Natural killer cell treated with Interleukin-12 subunit alpha and Interleukin-12 subunit beta and Interleukin-15 and Interleukin-18, amount 100 ng/mL, for 72 hours (primary cell): ENCODE data around the gene CACHD1. TPM values are rescaled to one million over a fixed set of nuclear protein-coding genes. Genes with fewer than 3 reads are reported as not detected.
"Not testable (repeated sequence)": the region's sequence is repeated elsewhere in the genome, so short reads cannot be mapped to it uniquely, and the experiment has no call there.

ENCODE experiments used
- ATAC-seq, 2 donors: fragments of 150-1000 bp; cut with Tn5 transposase in 1 of 2; sonication (Bioruptor Pico), chemical (Tn5 transposase) in 1 of 2; 2 replicates each; pipeline ENCODE4 v1.10.0; 2021
- DNase-seq: peaks from one replicate; pipeline ENCODE4 v3.0.0; 2022; ENCODE audit warnings: low spot score
- H3K27ac Mint-ChIP-seq, 2 donors: 1 replicate in 1 of 2; 2 replicates in 1 of 2; pipeline ENCODE4 v1.8.0; 2022; ENCODE audit warnings: mixed read lengths in 2 of 2, mild to moderate bottlenecking in 1 of 2, moderate library complexity in 1 of 2
- H3K27me3 Mint-ChIP-seq, 2 donors: 1 replicate in 1 of 2; 2 replicates in 1 of 2; pipeline ENCODE4 v1.8.0; 2022; ENCODE audit warnings: mixed read lengths in 2 of 2
- H3K36me3 Mint-ChIP-seq: one replicate; pipeline ENCODE4 v1.8.0; 2022; ENCODE audit warnings: mixed read lengths
- H3K4me1 Mint-ChIP-seq, 2 donors: 1 replicate in 1 of 2; 2 replicates in 1 of 2; pipeline ENCODE4 v1.8.0; 2022; ENCODE audit warnings: low read depth in 2 of 2, mixed read lengths in 2 of 2, mild to moderate bottlenecking in 1 of 2
- H3K4me3 Mint-ChIP-seq: one replicate; pipeline ENCODE4 v1.8.0; 2022; ENCODE audit warnings: mixed read lengths
- H3K9me3 Mint-ChIP-seq: 2 replicates; pipeline ENCODE4 v1.8.0; 2022; ENCODE audit warnings: mixed read lengths
- total RNA-seq, 2 donors: library from RNA; stranded (reverse); gene quantifications; one replicate each; pipeline ENCODE4 v1.2.3, GENCODE V29; 2022

CACHD1 gene
- total RNA-seq, 2 donors from 2014 or later, result 0.11 to 0.14 TPM

- H3K27ac Mint-ChIP-seq, H3K4me1 Mint-ChIP-seq, H3K9me3 Mint-ChIP-seq, ATAC-seq, H3K36me3 Mint-ChIP-seq, H3K4me3 Mint-ChIP-seq, DNase-seq: not testable (repeated sequence)
- peaks cover 4 to 33% of the 10 kb centered on the region in 2 donors for H3K27me3 Mint-ChIP-seq
Observed at GRCh38 chr1:64512206-64512605, 42.3 kb downstream of the CACHD1 start.

- H3K36me3 Mint-ChIP-seq, result no peaks in the 10 kb centered on the region
- no peak overlapping the region for H3K27ac Mint-ChIP-seq
- H3K27me3 Mint-ChIP-seq, result peaks cover 0 to 25% of the 10 kb centered on the region in 2 donors
- ATAC-seq, result no peak
- no peak overlapping the region for H3K4me3 Mint-ChIP-seq
- no peaks in the 10 kb centered on the region for H3K9me3 Mint-ChIP-seq
- H3K4me1 Mint-ChIP-seq, result no peaks in the 10 kb centered on the region
- no peak for DNase-seq
Observed at GRCh38 chr1:64513545-64513944, 43.6 kb downstream of the CACHD1 start.

GRCh38 chr1:64514197-64514765 is 44.4 kb downstream of the CACHD1 start:
- Mint-ChIP-seq H3K9me3 (no peaks in the 10 kb centered on the region), H3K4me3 (no peak overlapping the region), H3K27ac (no peak overlapping the region), H3K27me3 (peaks cover 0 to 22% of the 10 kb centered on the region in 2 donors), H3K4me1 (no peaks in the 10 kb centered on the region), H3K36me3 (no peaks in the 10 kb centered on the region)
- ATAC-seq (no peak), DNase-seq (no peak)

GRCh38 chr1:64515427-64515826 is 45.5 kb downstream of the CACHD1 start:
- no peaks in the 10 kb centered on the region for H3K4me1 Mint-ChIP-seq
- no peaks in the 10 kb centered on the region for H3K36me3 Mint-ChIP-seq
- H3K9me3 Mint-ChIP-seq, result no peaks in the 10 kb centered on the region
- DNase-seq, result no peak
- H3K27ac Mint-ChIP-seq, result no peak overlapping the region
- no peak overlapping the region for H3K4me3 Mint-ChIP-seq
- peaks cover 0 to 14% of the 10 kb centered on the region in 2 donors for H3K27me3 Mint-ChIP-seq
- ATAC-seq, result no peak

GRCh38 chr1:64516301-64516700 is 46.4 kb downstream of the CACHD1 start:
- no peak overlapping the region for H3K4me3 Mint-ChIP-seq
- DNase-seq (no peak), ATAC-seq (no peak)
- peaks cover 0 to 8% of the 10 kb centered on the region in 2 donors for H3K27me3 Mint-ChIP-seq
- no peaks in the 10 kb centered on the region for H3K9me3 Mint-ChIP-seq
- H3K27ac Mint-ChIP-seq, result no peak overlapping the region
- H3K4me1 Mint-ChIP-seq, result no peaks in the 10 kb centered on the region
- no peaks in the 10 kb centered on the region for H3K36me3 Mint-ChIP-seq

GRCh38 chr1:64516803-64517568 is 47.1 kb downstream of the CACHD1 start:
- H3K4me1 Mint-ChIP-seq, result no peaks in the 10 kb centered on the region
- ATAC-seq (no peak), DNase-seq (no peak)
- no peak overlapping the region for H3K4me3 Mint-ChIP-seq
- H3K27ac Mint-ChIP-seq, result no peak overlapping the region
- H3K36me3 Mint-ChIP-seq, result no peaks in the 10 kb centered on the region
- peaks cover 0 to 8% of the 10 kb centered on the region in 2 donors for H3K27me3 Mint-ChIP-seq
- no peaks in the 10 kb centered on the region for H3K9me3 Mint-ChIP-seq

GRCh38 chr1:64517640-64518039 is 47.7 kb downstream of the CACHD1 start:
- ATAC-seq (no peak), DNase-seq (no peak)
- Mint-ChIP-seq H3K4me3 (no peak overlapping the region), H3K9me3 (no peaks in the 10 kb centered on the region), H3K4me1 (no peaks in the 10 kb centered on the region), H3K36me3 (no peaks in the 10 kb centered on the region), H3K27me3 (peaks cover 0 to 8% of the 10 kb centered on the region in 2 donors), H3K27ac (no peak overlapping the region)

GRCh38 chr1:64518692-64519481 is 49.0 kb downstream of the CACHD1 start:
- no peak overlapping the region for H3K4me3 Mint-ChIP-seq
- no peaks in the 10 kb centered on the region for H3K36me3 Mint-ChIP-seq
- no peak overlapping the region for H3K27ac Mint-ChIP-seq
- ATAC-seq (no peak), DNase-seq (no peak)
- no peaks in the 10 kb centered on the region for H3K9me3 Mint-ChIP-seq
- H3K4me1 Mint-ChIP-seq, result no peaks in the 10 kb centered on the region
- peaks cover 2 to 8% of the 10 kb centered on the region in 2 donors for H3K27me3 Mint-ChIP-seq

GRCh38 chr1:64519901-64520300 is 50.0 kb downstream of the CACHD1 start:
- H3K9me3 Mint-ChIP-seq, result no peaks in the 10 kb centered on the region
- no peak for ATAC-seq
- no peaks in the 10 kb centered on the region for H3K36me3 Mint-ChIP-seq
- DNase-seq, result no peak
- no peak overlapping the region for H3K4me3 Mint-ChIP-seq
- H3K27ac Mint-ChIP-seq, result no peak overlapping the region
- peaks cover 4 to 8% of the 10 kb centered on the region in 2 donors for H3K27me3 Mint-ChIP-seq
- no peaks in the 10 kb centered on the region for H3K4me1 Mint-ChIP-seq

GRCh38 chr1:64522740-64523139 is 52.8 kb downstream of the CACHD1 start:
- Mint-ChIP-seq H3K9me3 (no peaks in the 10 kb centered on the region), H3K27me3 (peaks cover 0 to 11% of the 10 kb centered on the region in 2 donors), H3K4me1 (no peaks in the 10 kb centered on the region), H3K4me3 (no peak overlapping the region), H3K36me3 (no peaks in the 10 kb centered on the region), H3K27ac (no peak overlapping the region)
- ATAC-seq (no peak), DNase-seq (no peak)

- no peak for DNase-seq
- Mint-ChIP-seq H3K4me1 (no peaks in the 10 kb centered on the region), H3K36me3 (no peaks in the 10 kb centered on the region), H3K27me3 (peaks cover 0 to 11% of the 10 kb centered on the region in 2 donors), H3K27ac (no peak overlapping the region), H3K4me3 (no peak overlapping the region), H3K9me3 (no peaks in the 10 kb centered on the region)
- ATAC-seq, result no peak
Observed at GRCh38 chr1:64523413-64524337, 53.7 kb downstream of the CACHD1 start.

- DNase-seq (no peak), ATAC-seq (no peak)
- Mint-ChIP-seq H3K4me1 (no peaks in the 10 kb centered on the region), H3K36me3 (no peaks in the 10 kb centered on the region), H3K27ac (no peak overlapping the region), H3K4me3 (no peak overlapping the region), H3K27me3 (peaks cover 8 to 11% of the 10 kb centered on the region in 2 donors), H3K9me3 (no peaks in the 10 kb centered on the region)
Observed at GRCh38 chr1:64524614-64525013, 54.7 kb downstream of the CACHD1 start.

GRCh38 chr1:64525116-64525686 is 55.3 kb downstream of the CACHD1 start:
- ATAC-seq, result no peak

More at GRCh38 chr1:64525116-64525686, 55.3 kb downstream of the CACHD1 start:
- H3K9me3 Mint-ChIP-seq, result no peaks in the 10 kb centered on the region
- H3K4me3 Mint-ChIP-seq, result no peak overlapping the region
- H3K27ac Mint-ChIP-seq, result no peak overlapping the region
- no peaks in the 10 kb centered on the region for H3K36me3 Mint-ChIP-seq
- H3K27me3 Mint-ChIP-seq, result peaks cover 11 to 14% of the 10 kb centered on the region in 2 donors
- no peak for DNase-seq
- H3K4me1 Mint-ChIP-seq, result no peaks in the 10 kb centered on the region
